IMR-90 (cell line): ENCODE results near the gene GABBR2. TPM values are rescaled to one million over a fixed set of nuclear protein-coding genes. Genes with fewer than 3 reads are reported as not detected.

Experiments
- ATAC-seq: fragments of 200-7000 bp; cut with Tn5 transposase; 2 replicates; pipeline ENCODE4 v1.9.1; 2020; ENCODE audit warnings: low read depth, mild to moderate bottlenecking, moderate library complexity
- BruUV-seq: library from RNA; stranded (reverse); fragments of 400-500 nt; replicated peaks from 2 replicates; lab custom pipeline; 2021; lab: Mats Ljungman, UMichigan
- CTCF ChIA-PET: fragments of 300-600 bp; formaldehyde crosslinking; extraction: SDS; loops from one replicate; lab custom pipeline; 2021; ENCODE audit warnings: antibody characterized with exemption; lab: Yijun Ruan, JAX
- POLR2A ChIA-PET: fragments of 300-600 bp; sonication (Branson Sonifier 250); formaldehyde crosslinking; loops from one replicate; lab custom pipeline; 2022; ENCODE audit warnings: antibody characterized with exemption; ENCODE audit not compliant: unreplicated experiment; lab: Charles Lee
- DNase-seq: peaks from one replicate; pipeline ENCODE4 v3.0.0; 2013
- H2AFZ ChIP-seq: replicated peaks from 2 replicates; pipeline ENCODE3; 2013; ENCODE audit warnings: low read length, mild to moderate bottlenecking; ENCODE audit not compliant: poor library complexity
- H2AK5ac ChIP-seq: 2 replicates; pipeline ENCODE4 v1.6.1; 2013; ENCODE audit warnings: low read depth, low read length, inconsistent platforms
- H2AK9ac ChIP-seq: replicated peaks from 2 replicates; pipeline ENCODE3; 2013; ENCODE audit warnings: mild to moderate bottlenecking, low read depth, low read length, moderate library complexity; ENCODE audit not compliant: poor library complexity
- H2BK120ac ChIP-seq: 2 replicates; pipeline ENCODE4 v1.6.1; 2013; ENCODE audit warnings: low read depth, low read length, inconsistent platforms
- H2BK15ac ChIP-seq: 3 replicates; pipeline ENCODE4 v1.6.1; 2013; ENCODE audit warnings: low read depth, low read length, inconsistent platforms
- H2BK20ac ChIP-seq: 2 replicates; pipeline ENCODE4 v1.6.1; 2013; ENCODE audit warnings: low read depth, mild to moderate bottlenecking, inconsistent platforms, low read length, moderate library complexity
- H2BK5ac ChIP-seq: 2 replicates; pipeline ENCODE4 v1.6.1; 2013; ENCODE audit warnings: mild to moderate bottlenecking, low read depth, low read length, inconsistent platforms; ENCODE audit not compliant: poor library complexity, severe bottlenecking
- H3K14ac ChIP-seq: replicated peaks from 2 replicates; pipeline ENCODE4 v1.6.1; 2013; ENCODE audit warnings: low read depth, low read length, inconsistent platforms
- H3K18ac ChIP-seq: 2 replicates; pipeline ENCODE4 v1.6.1; 2013; ENCODE audit warnings: low read depth, low read length, control low read depth
- H3K23ac ChIP-seq: 2 replicates; pipeline ENCODE4 v1.6.1; 2013; ENCODE audit warnings: low read depth, low read length, inconsistent platforms
- H3K27ac ChIP-seq: 2 replicates; pipeline ENCODE4 v1.5.1; 2013; ENCODE audit warnings: mild to moderate bottlenecking, control low read depth, low read length; ENCODE audit not compliant: insufficient read depth
- H3K27me3 ChIP-seq: 2 replicates; pipeline ENCODE4 v1.6.1; 2013; ENCODE audit warnings: low read length; ENCODE audit not compliant: control insufficient read depth, insufficient read depth
- H3K36me3 ChIP-seq: 2 replicates; pipeline ENCODE4 v1.6.1; 2013; ENCODE audit warnings: low read length, mixed read lengths; ENCODE audit not compliant: control insufficient read depth, insufficient read depth
- H3K4ac ChIP-seq: 2 replicates; pipeline ENCODE4 v1.6.1; 2013; ENCODE audit warnings: low read depth, low read length, inconsistent platforms
- H3K4me1 ChIP-seq: 2 replicates; pipeline ENCODE4 v1.6.1; 2013; ENCODE audit warnings: low read length, mixed read lengths; ENCODE audit not compliant: control insufficient read depth, insufficient read depth
- H3K4me2 ChIP-seq: 2 replicates; pipeline ENCODE4 v1.6.1; 2013; ENCODE audit warnings: low read depth, mild to moderate bottlenecking, control low read depth, low read length, moderate library complexity
- H3K4me3 ChIP-seq: 2 replicates; pipeline ENCODE4 v1.5.1; 2013; ENCODE audit warnings: low read depth, mild to moderate bottlenecking, control low read depth, low read length, moderate library complexity; ENCODE audit not compliant: insufficient read depth
- H3K56ac ChIP-seq: 2 replicates; pipeline ENCODE4 v1.6.1; 2013; ENCODE audit warnings: low read length, inconsistent platforms; ENCODE audit not compliant: insufficient read depth; ENCODE audit errors: extremely low read depth
- H3K79me1 ChIP-seq, 2 experiments: 2 replicates each; pipeline ENCODE4 v1.6.1; 2013; ENCODE audit warnings: low read length in 2 of 2, inconsistent platforms in 1 of 2, low read depth in 1 of 2
- H3K9ac ChIP-seq: 2 replicates; pipeline ENCODE4 v1.6.1; 2013; ENCODE audit warnings: low read depth, low read length, control low read depth
- H3K9me1 ChIP-seq: 2 replicates; pipeline ENCODE4 v1.6.1; 2013; ENCODE audit warnings: low read length, inconsistent platforms; ENCODE audit not compliant: insufficient read depth
- H3K9me3 ChIP-seq: 2 replicates; pipeline ENCODE4 v1.6.1; 2013; ENCODE audit warnings: low read length; ENCODE audit not compliant: control insufficient read depth, insufficient read depth
- H4K20me1 ChIP-seq: 2 replicates; pipeline ENCODE4 v1.6.1; 2013; ENCODE audit warnings: low read length, inconsistent platforms; ENCODE audit not compliant: insufficient read depth
- H4K5ac ChIP-seq: 2 replicates; pipeline ENCODE4 v1.6.1; 2013; ENCODE audit warnings: mild to moderate bottlenecking, low read depth, low read length, control low read depth
- H4K8ac ChIP-seq, 2 experiments: 2 replicates each; pipeline ENCODE4 v1.6.1; 2013; ENCODE audit warnings: low read depth in 2 of 2, low read length in 2 of 2, control low read depth in 1 of 2, inconsistent platforms in 1 of 2
- H4K91ac ChIP-seq: 2 replicates; pipeline ENCODE4 v1.6.1; 2013; ENCODE audit warnings: low read depth, low read length, inconsistent platforms; ENCODE audit not compliant: insufficient read depth
- BHLHE40 ChIP-seq: fragments of 150-350 bp; IDR thresholded peaks from 2 replicates; pipeline ENCODE4 v1.6.1; 2016; ENCODE audit warnings: mild to moderate bottlenecking, low read depth, low read length
- CEBPB ChIP-seq: IDR thresholded peaks from 2 replicates; pipeline ENCODE4 v1.6.1; 2012; ENCODE audit warnings: low read depth, low read length, improper control_type of control experiment
- CTCF ChIP-seq: conservative IDR thresholded peaks from 2 replicates; pipeline ENCODE4 v1.5.1; 2012; ENCODE audit warnings: mild to moderate bottlenecking, low read depth, low read length, improper control_type of control experiment
- ELK1 ChIP-seq: fragments of 150-350 bp; IDR thresholded peaks from 2 replicates; pipeline ENCODE4 v1.6.1; 2016; ENCODE audit warnings: low read depth, mild to moderate bottlenecking, low read length, moderate library complexity, borderline replicate concordance
- FOS ChIP-seq: fragments of 150-350 bp; IDR thresholded peaks from 2 replicates; pipeline ENCODE4 v1.6.1; 2016; ENCODE audit warnings: low read depth, low read length
- MAFK ChIP-seq: IDR thresholded peaks from 2 replicates; pipeline ENCODE4 v1.6.1; 2012; ENCODE audit warnings: low read depth, low read length, improper control_type of control experiment
- MAZ ChIP-seq: IDR thresholded peaks from 2 replicates; pipeline ENCODE4 v1.6.1; 2012; ENCODE audit warnings: low read depth, mild to moderate bottlenecking, low read length, improper control_type of control experiment, moderate library complexity, borderline replicate concordance
- MXI1 ChIP-seq: IDR thresholded peaks from 2 replicates; pipeline ENCODE4 v1.6.1; 2012; ENCODE audit warnings: low read depth, mild to moderate bottlenecking, low read length, moderate library complexity, borderline replicate concordance
- NFE2L2 ChIP-seq: fragments of 150-350 bp; IDR thresholded peaks from 2 replicates; pipeline ENCODE4 v1.6.1; 2016; ENCODE audit warnings: low read depth, mild to moderate bottlenecking, low read length
- RAD21 ChIP-seq: IDR thresholded peaks from 2 replicates; pipeline ENCODE4 v1.6.1; 2012; ENCODE audit warnings: low read length, improper control_type of control experiment
- RCOR1 ChIP-seq: IDR thresholded peaks from 2 replicates; pipeline ENCODE4 v1.6.1; 2012; ENCODE audit warnings: mild to moderate bottlenecking, low read length, improper control_type of control experiment; ENCODE audit not compliant: insufficient replicate concordance
- RFX5 ChIP-seq: IDR thresholded peaks from 2 replicates; pipeline ENCODE4 v1.8.0; 2012; ENCODE audit warnings: low read depth, mild to moderate bottlenecking, low read length, moderate library complexity
- SMC3 ChIP-seq: fragments of 150-350 bp; IDR thresholded peaks from 2 replicates; pipeline ENCODE4 v1.6.1; 2016; ENCODE audit warnings: low read depth, mild to moderate bottlenecking, antibody characterized with exemption, low read length, moderate library complexity
- USF2 ChIP-seq: fragments of 150-350 bp; IDR thresholded peaks from 2 replicates; pipeline ENCODE4 v1.6.1; 2017; ENCODE audit warnings: mild to moderate bottlenecking, antibody characterized with exemption, low read length, low read depth
- WGBS, 2 experiments: methylation state at CpG; one replicate each; pipeline versions ENCODE4 v1.1.5 to v1.1.7; 2013; ENCODE audit warnings: missing lambda C conversion rate in 2 of 2; ENCODE audit not compliant: insufficient read length in 1 of 2; ENCODE audit errors: extremely low coverage in 2 of 2; 5-methylcytosine and 5-hydroxymethylcytosine counted together
- dilution Hi-C: fragments of 300-500 bp; cut with HindIII; formaldehyde crosslinking; loops from one replicate; pipeline ENCODE4 v1.14.3; 2018; ENCODE audit warnings: low sequenced_read_pairs; ENCODE audit not compliant: unreplicated experiment
- in situ Hi-C: fragments of 300-500 bp; cut with MboI; formaldehyde crosslinking; loops from 3 replicates; pipeline ENCODE4 v1.14.3; 2019; ENCODE audit warnings: low sequenced_read_pairs, inconsistent platforms, mixed read lengths
- intact Hi-C: fragments of 100-400 bp; cut with micrococcal nuclease; formaldehyde crosslinking; loops from 2 replicates; pipeline ENCODE4 v1.10.0; 2022
- polyA plus RNA-seq, 3 experiments: library from polyadenylated mRNA; depleted of rRNA; stranded (reverse); fragments of >200 nt; gene quantifications; 2 replicates each; pipeline ENCODE4 v1.2.3, GENCODE V29; 2012; ENCODE audit warnings: low replicate concordance in 1 of 3
- total RNA-seq: library from RNA; depleted of rRNA; stranded (reverse); fragments of >200 nt; gene quantifications from 2 replicates; pipeline ENCODE4 v1.2.3, GENCODE V29; 2012

Gene GABBR2
- total and polyA plus RNA-seq, 2 of the 4 experiments (the other 2 are of a cell fraction) = 14.2 to 20.3 TPM

GRCh38 chr9:98280574-98280973, 428.2 kb downstream of the GABBR2 start:
- no peak overlapping the region for H3K9ac ChIP-seq
- ChIA-PET CTCF (interaction anchor here (1.7 kb wide), 1 partner anchor 9 kb away, joined by 6 read pairs; no protein-coding TSS in a partner anchor), POLR2A (no interaction called here)
- BruUV-seq = no TSS peak
- no peak for TF ChIP-seq BHLHE40
- no peak for TF ChIP-seq ELK1
- TF ChIP-seq CTCF = no peak
- no peak for TF ChIP-seq MAZ
- no peak for TF ChIP-seq RFX5
- no peak for TF ChIP-seq USF2
- no peak for TF ChIP-seq NFE2L2
- no peak for TF ChIP-seq CEBPB
- no peak for TF ChIP-seq FOS
- no peak for TF ChIP-seq MAFK
- no peak for TF ChIP-seq RCOR1
- TF ChIP-seq RAD21 = no peak
- TF ChIP-seq SMC3 = no peak
- no peak for TF ChIP-seq MXI1
- H2AK5ac ChIP-seq = no peak overlapping the region
- H3K9me1 ChIP-seq = no peaks in the 10 kb centered on the region
- ATAC-seq (no peak), DNase-seq (no peak)
- no peak overlapping the region for H3K18ac ChIP-seq
- in situ Hi-C loops = no loop called here
- H3K4me1 ChIP-seq = no peaks in the 10 kb centered on the region
- no peak overlapping the region for H2AK9ac ChIP-seq
- peaks cover 33% of the 10 kb centered on the region for H3K27me3 ChIP-seq
- H4K5ac ChIP-seq = no peak overlapping the region
- no peak overlapping the region for H3K4me3 ChIP-seq
- no peak overlapping the region for H3K56ac ChIP-seq
- H3K4me2 ChIP-seq = no peak overlapping the region
- H3K36me3 ChIP-seq = no peaks in the 10 kb centered on the region
- H3K4ac ChIP-seq = no peak overlapping the region
- dilution Hi-C loops = no loop called here
- no peak overlapping the region; the same call in 1 of the 2 replicates for H2BK20ac ChIP-seq
- H3K9me3 ChIP-seq = no peaks in the 10 kb centered on the region
- no peak overlapping the region for H2AFZ ChIP-seq
- H4K20me1 ChIP-seq = no peaks in the 10 kb centered on the region
- no peaks in the 10 kb centered on the region for H3K79me1 ChIP-seq
- no peak overlapping the region for H3K23ac ChIP-seq
- H3K14ac ChIP-seq = no peak overlapping the region
- no CpG with 5 or more reads among the region's 6 CpGs for WGBS, 2 experiments
- H4K91ac ChIP-seq = no peak overlapping the region
- H2BK120ac ChIP-seq = no peak overlapping the region
- no peak overlapping the region for H2BK15ac ChIP-seq
- intact Hi-C loops = no loop called here
- H3K27ac ChIP-seq = no peak overlapping the region
- no peak overlapping the region for H4K8ac ChIP-seq
- H2BK5ac ChIP-seq = no peak overlapping the region
